Measurements from ENCODE around the gene P2RY2. TPM values are rescaled to one million over a fixed set of nuclear protein-coding genes. Genes with fewer than 3 reads are reported as not detected.
"Not testable (repeated sequence)": the region's sequence is repeated elsewhere in the genome, so short reads cannot be mapped to it uniquely, and the experiment has no call there.

The P2RY2 gene
- polyA plus RNA-seq, 1 donor = 4.8 TPM

- no peak for DNase-seq
- Histone ChIP-seq H3K4me1 (ENCODE audit: control insufficient read depth, insufficient read depth, low read length) (peaks cover 11% of the 10 kb centered on the region), H3K9me3 (ENCODE audit: control insufficient read depth, low read depth, low read length) (no peaks in the 10 kb centered on the region), H3K27ac (ENCODE audit: low read length) (no peak overlapping the region), H3K4me3 (ENCODE audit: low read length) (no peak overlapping the region), H3K27me3 (ENCODE audit: control insufficient read depth, insufficient read depth, low read length) (no peaks in the 10 kb centered on the region), H3K36me3 (ENCODE audit: control insufficient read depth, insufficient read depth, low read length) (peaks cover 3% of the 10 kb centered on the region)
- no CpG with 5 or more reads among the region's 8 CpGs for WGBS (ENCODE audit: insufficient coverage, low lambda C conversion rate)
Measured at GRCh38 chr11:73226297-73227006, 8.4 kb downstream of the P2RY2 start.

GRCh38 chr11:73227571-73228211 lies 9.6 kb downstream of the P2RY2 start:
- Histone ChIP-seq H3K4me3 (ENCODE audit: low read length) (no peak overlapping the region), H3K4me1 (ENCODE audit: control insufficient read depth, insufficient read depth, low read length) (peaks cover 11% of the 10 kb centered on the region), H3K9me3 (ENCODE audit: control insufficient read depth, low read depth, low read length) (no peaks in the 10 kb centered on the region), H3K27ac (ENCODE audit: low read length) (no peak overlapping the region), H3K27me3 (ENCODE audit: control insufficient read depth, insufficient read depth, low read length) (no peaks in the 10 kb centered on the region), H3K36me3 (ENCODE audit: control insufficient read depth, insufficient read depth, low read length) (peaks cover 5% of the 10 kb centered on the region)
- no CpG with 5 or more reads among the region's 12 CpGs for WGBS (ENCODE audit: insufficient coverage, low lambda C conversion rate)
- DNase-seq = peak; percentile 84 to 88

GRCh38 chr11:73228268-73229134 lies 10.4 kb downstream of the P2RY2 start:
- no peak for DNase-seq
- no peak overlapping the region for H3K4me3 ChIP-seq (ENCODE audit: low read length)
- H3K9me3 ChIP-seq (ENCODE audit: control insufficient read depth, low read depth, low read length) = no peaks in the 10 kb centered on the region
- H3K27ac ChIP-seq (ENCODE audit: low read length) = no peak overlapping the region
- peaks cover 5% of the 10 kb centered on the region for H3K36me3 ChIP-seq (ENCODE audit: control insufficient read depth, insufficient read depth, low read length)
- H3K4me1 ChIP-seq (ENCODE audit: control insufficient read depth, insufficient read depth, low read length) = peaks cover 11% of the 10 kb centered on the region
- no CpG with 5 or more reads among the region's 4 CpGs for WGBS (ENCODE audit: insufficient coverage, low lambda C conversion rate)
- H3K27me3 ChIP-seq (ENCODE audit: control insufficient read depth, insufficient read depth, low read length) = no peaks in the 10 kb centered on the region

- DNase-seq = no peak
- Histone ChIP-seq H3K9me3 (ENCODE audit: control insufficient read depth, low read depth, low read length) (no peaks in the 10 kb centered on the region), H3K27ac (ENCODE audit: low read length) (no peak overlapping the region), H3K4me3 (ENCODE audit: low read length) (no peak overlapping the region), H3K4me1 (ENCODE audit: control insufficient read depth, insufficient read depth, low read length) (peaks cover 11% of the 10 kb centered on the region), H3K27me3 (ENCODE audit: control insufficient read depth, insufficient read depth, low read length) (no peaks in the 10 kb centered on the region), H3K36me3 (ENCODE audit: control insufficient read depth, insufficient read depth, low read length) (peaks cover 7% of the 10 kb centered on the region)
- WGBS (ENCODE audit: insufficient coverage, low lambda C conversion rate) = no CpG with 5 or more reads among the region's 11 CpGs
Measured at GRCh38 chr11:73229321-73229895, 11.3 kb downstream of the P2RY2 start.

DNA sequence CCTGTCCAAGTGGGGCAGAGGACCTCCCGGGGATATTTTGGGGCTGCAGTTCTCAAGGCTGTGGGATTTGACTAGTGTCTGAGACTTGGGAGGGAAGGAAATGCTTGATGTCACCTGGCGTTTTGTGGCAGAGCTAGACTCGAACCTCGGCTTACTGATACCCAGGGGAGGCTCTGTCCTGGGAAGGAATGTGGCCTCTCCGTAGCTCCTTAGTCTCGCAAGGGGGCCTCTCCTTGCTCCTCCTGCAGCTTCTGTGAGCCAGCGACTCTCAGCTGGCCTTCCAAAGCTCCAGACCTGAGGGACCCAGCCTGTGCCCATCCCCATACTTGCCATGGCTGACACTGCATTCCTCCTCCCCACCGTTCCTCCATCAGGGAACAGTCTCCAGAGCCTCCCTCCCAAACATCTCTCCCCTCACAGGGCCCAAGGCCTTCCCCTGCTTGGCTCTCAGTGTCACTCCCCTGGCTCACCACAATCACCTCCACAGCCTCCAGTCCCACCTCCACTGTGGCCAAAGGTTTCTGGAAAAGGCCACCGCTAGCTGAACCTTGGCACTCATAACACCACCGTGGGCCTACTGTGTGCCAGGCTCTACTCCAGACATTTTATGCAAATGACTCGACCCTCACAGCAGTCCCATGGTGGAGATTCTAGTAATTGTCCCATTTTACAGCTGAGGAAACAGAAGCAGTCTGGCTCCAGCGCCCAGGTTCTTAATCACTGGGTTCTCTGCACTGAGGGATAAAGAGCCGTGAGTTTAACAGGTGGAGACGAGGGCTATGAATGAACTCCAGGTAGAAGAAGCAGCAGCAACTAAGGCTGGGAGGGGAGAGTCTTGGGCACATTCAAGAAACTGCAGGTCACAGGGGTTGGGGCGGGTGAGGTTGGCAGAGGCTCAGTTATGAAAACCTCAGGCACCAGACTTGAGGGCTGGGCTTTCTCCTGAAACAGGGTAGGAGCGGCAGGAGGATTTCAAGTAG lies 12.1 kb downstream of the P2RY2 start:
- no peak for DNase-seq
- no peak overlapping the region for H3K27ac ChIP-seq (ENCODE audit: low read length)
- H3K27me3 ChIP-seq (ENCODE audit: control insufficient read depth, insufficient read depth, low read length) = no peaks in the 10 kb centered on the region
- peaks cover 9% of the 10 kb centered on the region for H3K36me3 ChIP-seq (ENCODE audit: control insufficient read depth, insufficient read depth, low read length)
- peaks cover 11% of the 10 kb centered on the region for H3K4me1 ChIP-seq (ENCODE audit: control insufficient read depth, insufficient read depth, low read length)
- no peak overlapping the region for H3K4me3 ChIP-seq (ENCODE audit: low read length)
- no CpG with 5 or more reads among the region's 16 CpGs for WGBS (ENCODE audit: insufficient coverage, low lambda C conversion rate)
- no peaks in the 10 kb centered on the region for H3K9me3 ChIP-seq (ENCODE audit: control insufficient read depth, low read depth, low read length)

- Histone ChIP-seq H3K9me3 (ENCODE audit: control insufficient read depth, low read depth, low read length) (no peaks in the 10 kb centered on the region), H3K27ac (ENCODE audit: low read length) (no peak overlapping the region), H3K27me3 (ENCODE audit: control insufficient read depth, insufficient read depth, low read length) (no peaks in the 10 kb centered on the region), H3K36me3 (ENCODE audit: control insufficient read depth, insufficient read depth, low read length) (peaks cover 13% of the 10 kb centered on the region), H3K4me1 (ENCODE audit: control insufficient read depth, insufficient read depth, low read length) (peaks cover 11% of the 10 kb centered on the region), H3K4me3 (ENCODE audit: low read length) (no peak overlapping the region)
- WGBS (ENCODE audit: insufficient coverage, low lambda C conversion rate) = no CpG with 5 or more reads among the region's 7 CpGs
- no peak for DNase-seq
Measured at GRCh38 chr11:73230931-73231330, 12.8 kb downstream of the P2RY2 start.

DNA sequence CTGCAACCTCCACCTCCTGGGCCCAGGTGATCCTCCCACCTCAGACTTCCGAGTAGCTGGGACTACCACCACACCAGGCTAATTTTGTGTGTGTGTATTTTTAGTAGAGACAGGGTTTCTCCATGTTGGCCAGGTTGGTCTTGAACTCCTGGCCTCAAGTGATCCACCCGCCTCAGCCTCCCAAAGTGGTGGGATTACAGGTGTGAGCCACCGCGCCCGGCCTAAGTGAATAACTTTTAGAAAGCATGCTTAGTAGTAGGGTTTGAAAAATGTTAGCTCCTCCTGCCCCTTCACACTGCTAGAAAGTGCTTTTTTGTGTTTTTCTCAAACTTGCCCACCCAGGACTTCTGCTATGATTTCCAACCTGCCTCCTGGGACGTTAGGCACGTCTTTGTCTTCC lies 14.4 kb downstream of the P2RY2 start:
- no CpG with 5 or more reads among the region's 7 CpGs for WGBS (ENCODE audit: insufficient coverage, low lambda C conversion rate)
- H3K27ac ChIP-seq (ENCODE audit: low read length); H3K4me1 ChIP-seq (ENCODE audit: control insufficient read depth, insufficient read depth, low read length); H3K4me3 ChIP-seq (ENCODE audit: low read length); H3K27me3 ChIP-seq (ENCODE audit: control insufficient read depth, insufficient read depth, low read length); H3K9me3 ChIP-seq (ENCODE audit: control insufficient read depth, low read depth, low read length); DNase-seq: not testable (repeated sequence)
- peaks cover 13% of the 10 kb centered on the region for H3K36me3 ChIP-seq (ENCODE audit: control insufficient read depth, insufficient read depth, low read length)

DNA sequence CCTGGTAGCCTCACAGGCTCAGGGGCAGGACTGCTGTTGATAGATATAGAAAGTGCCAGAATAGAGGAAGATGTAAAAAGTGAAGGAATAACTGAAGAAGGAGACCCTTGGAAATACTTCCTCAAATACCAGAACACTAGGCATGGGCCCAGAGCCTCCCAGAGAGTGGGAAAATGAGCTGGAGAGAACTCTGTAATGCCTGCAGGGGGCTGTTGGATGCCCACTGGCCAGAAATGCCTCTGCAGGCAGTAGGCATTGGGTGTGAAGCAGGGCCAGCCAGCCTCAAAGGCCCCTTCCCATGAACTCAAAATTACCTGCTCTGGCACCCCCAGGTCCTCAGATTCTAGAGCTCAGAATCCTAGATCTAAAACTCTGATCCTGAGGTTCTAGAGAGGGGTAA lies 15.1 kb downstream of the P2RY2 start:
- no peak for DNase-seq
- H3K27ac ChIP-seq (ENCODE audit: low read length) = no peak overlapping the region
- no peaks in the 10 kb centered on the region for H3K27me3 ChIP-seq (ENCODE audit: control insufficient read depth, insufficient read depth, low read length)

GRCh38 chr11:73233692-73234470 lies 15.8 kb downstream of the P2RY2 start:
- Histone ChIP-seq H3K9me3 (ENCODE audit: control insufficient read depth, low read depth, low read length) (no peaks in the 10 kb centered on the region), H3K4me3 (ENCODE audit: low read length) (no peak overlapping the region), H3K36me3 (ENCODE audit: control insufficient read depth, insufficient read depth, low read length) (peaks cover 20% of the 10 kb centered on the region), H3K27me3 (ENCODE audit: control insufficient read depth, insufficient read depth, low read length) (no peaks in the 10 kb centered on the region), H3K27ac (ENCODE audit: low read length) (no peak overlapping the region), H3K4me1 (ENCODE audit: control insufficient read depth, insufficient read depth, low read length) (no peaks in the 10 kb centered on the region)
- no CpG with 5 or more reads among the region's 23 CpGs for WGBS (ENCODE audit: insufficient coverage, low lambda C conversion rate)
- DNase-seq = no peak

More for the DNA sequence above, 15.1 kb downstream of the P2RY2 start:
- no peak overlapping the region for H3K4me3 ChIP-seq (ENCODE audit: low read length)
- H3K9me3 ChIP-seq (ENCODE audit: control insufficient read depth, low read depth, low read length) = no peaks in the 10 kb centered on the region
- peaks cover 18% of the 10 kb centered on the region for H3K36me3 ChIP-seq (ENCODE audit: control insufficient read depth, insufficient read depth, low read length)
- H3K4me1 ChIP-seq (ENCODE audit: control insufficient read depth, insufficient read depth, low read length) = peaks cover 4% of the 10 kb centered on the region
